C1 segment of cervical spinal cord (tissue), 14 donors: Measurements from ENCODE around the gene LAMC1.
A peak's percentile ranks its signal among the peaks of the same experiment; 100 is the strongest.
"Not testable (repeated sequence)": the region's sequence is repeated elsewhere in the genome, so short reads cannot be mapped to it uniquely, and the experiment has no call there.

Experiments used
- DNase-seq, 14 donors: peaks; one replicate each; lab custom pipeline; 2025; lab: John Stamatoyannopoulos, UW

LAMC1 gene

DNA sequence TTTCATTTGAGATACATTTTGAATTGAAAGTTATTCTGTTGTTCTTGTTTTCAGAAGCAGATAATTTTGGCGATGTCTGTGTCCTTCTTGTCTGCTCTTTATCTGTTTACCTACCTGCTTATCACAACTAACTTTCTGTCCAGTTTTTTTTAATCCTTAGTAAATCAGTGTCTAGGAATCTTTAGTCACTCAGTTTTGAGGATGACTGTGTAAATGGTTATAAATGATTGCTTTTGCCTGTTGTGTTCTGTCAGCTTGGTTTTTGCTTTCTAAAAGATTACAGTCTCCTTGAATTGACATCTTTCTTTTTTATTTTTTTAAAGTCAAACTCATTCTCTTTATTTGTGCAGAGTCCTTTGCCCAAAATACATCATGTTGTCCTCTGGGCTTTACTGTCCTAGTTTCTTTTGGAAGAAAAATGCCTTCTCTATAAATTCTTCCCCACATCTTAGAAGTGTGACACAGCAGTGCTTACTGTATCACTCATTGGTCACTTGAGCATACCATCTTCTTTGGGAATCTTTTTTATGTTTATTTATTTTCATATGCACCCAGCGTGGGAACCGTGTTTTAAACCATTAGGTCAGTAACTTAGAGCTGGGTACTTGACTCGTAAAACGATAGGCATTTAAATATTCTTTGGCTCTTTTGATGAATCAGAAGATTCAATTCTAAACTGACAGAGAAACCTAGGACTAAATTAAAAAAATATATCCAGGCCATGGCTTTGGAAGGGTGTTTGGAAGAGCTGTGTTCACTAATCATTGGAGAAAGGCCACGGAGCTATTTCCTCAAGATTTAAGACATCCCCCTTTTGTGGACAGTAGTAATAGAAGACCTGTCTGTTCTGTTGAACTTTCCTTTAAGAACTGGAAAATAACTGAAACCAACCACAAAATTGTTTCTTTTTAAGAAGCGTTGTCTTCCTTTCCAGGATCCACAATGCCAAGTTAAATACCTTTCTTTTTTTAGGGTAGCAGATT, 20.9 kb downstream of the LAMC1 start:
- DNase-seq = no peak

DNA sequence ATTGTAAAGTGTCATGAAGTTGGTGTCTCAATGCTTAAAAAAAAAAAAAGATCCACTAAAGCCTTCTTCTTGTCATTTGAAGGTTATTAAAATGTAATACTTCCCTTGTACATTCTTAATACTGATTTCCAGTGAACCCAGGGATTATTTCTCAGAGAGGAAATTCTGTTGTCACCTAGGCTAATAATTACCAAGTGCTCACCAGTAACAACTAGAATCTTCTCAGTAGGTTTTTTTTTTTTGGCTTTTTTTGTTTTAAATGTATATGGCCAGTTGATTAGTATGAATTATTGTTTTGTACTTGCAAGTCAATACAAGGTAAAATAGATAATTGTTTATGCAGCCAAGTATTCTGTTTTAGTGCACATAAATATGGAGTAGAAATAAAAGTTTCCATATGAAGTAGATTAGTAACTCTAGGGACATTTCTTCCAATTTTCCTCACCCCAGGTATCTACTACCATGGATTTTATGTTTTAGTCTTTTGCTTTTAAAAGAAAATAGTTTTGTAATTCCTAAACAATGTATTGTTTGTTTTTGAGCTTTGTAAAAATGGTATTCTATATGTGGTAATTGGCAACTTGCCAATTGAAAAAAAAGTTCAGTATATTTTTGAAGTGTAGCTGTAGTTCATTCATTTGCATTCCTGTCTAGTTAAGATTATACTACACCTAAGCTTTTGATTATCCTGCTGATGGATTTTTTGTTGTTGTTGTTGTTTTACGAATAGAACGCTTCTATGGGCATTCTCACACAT, 21.9 kb downstream of the LAMC1 start:
- DNase-seq = no peak

DNA sequence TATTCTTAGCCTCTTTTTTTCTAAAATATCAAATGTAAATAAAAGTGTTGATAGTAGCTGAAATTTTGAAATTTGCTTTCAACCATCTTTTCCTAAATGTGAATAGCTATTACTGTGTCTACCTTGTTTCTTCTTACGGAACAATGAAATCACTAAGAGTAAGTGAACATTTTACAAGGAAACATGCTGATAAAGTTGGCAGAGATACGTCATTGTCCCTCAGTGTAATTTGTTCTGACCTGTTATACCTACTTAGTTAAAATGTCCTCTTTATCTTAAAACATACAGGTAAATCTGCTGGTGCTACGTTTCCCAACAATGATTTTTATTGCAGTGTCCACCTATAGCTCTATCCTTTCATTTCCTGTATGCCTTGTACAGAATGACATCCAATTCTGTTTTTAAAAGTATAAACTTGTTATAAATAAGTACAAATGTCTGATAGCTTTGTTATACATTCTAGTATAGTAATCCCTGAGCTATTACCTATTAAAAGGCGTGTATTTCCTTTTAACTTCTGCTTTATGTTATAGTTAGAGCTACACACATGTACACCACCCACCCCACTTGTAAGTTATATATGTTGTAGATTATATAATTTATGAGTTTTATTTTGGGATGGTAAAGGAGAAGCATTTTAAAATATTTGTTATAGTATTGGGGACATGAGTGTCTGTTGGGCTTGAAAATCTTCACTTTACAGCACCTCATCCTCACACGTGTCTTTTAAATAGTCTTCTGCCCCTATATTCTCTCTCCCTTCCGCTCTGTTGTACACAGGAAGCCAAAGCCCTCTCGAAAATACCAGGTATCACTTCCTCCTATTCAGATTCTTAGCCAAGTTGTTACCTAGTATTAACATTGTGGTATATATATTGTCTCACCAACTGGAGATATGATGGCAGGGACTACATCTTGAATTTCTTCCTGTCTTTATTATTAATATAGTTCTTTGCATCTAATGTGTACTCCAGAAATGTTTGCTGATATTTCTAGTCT, 25.2 kb downstream of the LAMC1 start:
- DNase-seq = no peak

DNA sequence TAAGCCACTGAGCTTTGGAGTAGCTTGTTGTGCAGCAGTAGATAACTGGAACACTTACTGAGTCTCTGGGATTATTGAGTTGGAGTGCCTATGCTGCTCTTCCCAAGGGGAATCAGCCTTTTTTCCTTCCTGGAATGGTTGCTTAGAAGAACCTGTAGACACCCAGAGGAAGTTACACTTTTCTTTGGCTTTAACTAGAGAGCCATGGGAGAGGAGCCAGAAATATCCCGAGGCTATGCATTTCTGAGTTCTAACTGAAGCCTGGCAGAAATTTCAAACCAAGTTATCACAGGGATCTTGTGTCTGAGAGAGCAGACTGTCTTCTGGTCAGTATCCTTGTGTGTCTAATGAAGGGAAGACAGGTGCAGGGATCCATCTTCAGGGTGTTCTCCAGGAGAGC, 28.3 kb downstream of the LAMC1 start:
- no peak for DNase-seq

DNA sequence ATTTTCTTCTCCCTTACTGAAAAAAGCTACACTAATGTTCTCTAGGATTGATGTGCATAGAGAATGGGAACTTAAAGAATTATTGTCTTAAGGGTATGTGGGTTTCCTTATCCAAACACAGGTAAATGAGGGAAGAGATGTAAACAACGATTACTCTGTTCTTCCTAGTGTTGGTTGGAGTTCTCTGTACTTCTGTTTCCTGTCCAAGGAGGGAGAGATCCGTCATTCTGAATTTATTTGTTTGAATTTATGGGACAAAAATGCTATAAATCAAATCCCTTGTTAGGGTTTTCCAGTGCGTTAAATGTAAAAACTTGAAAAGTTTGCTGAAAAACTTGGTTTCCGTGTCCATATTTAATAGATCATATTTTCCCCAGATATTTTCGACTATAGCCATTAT, 29.6 kb downstream of the LAMC1 start:
- no peak for DNase-seq

DNA sequence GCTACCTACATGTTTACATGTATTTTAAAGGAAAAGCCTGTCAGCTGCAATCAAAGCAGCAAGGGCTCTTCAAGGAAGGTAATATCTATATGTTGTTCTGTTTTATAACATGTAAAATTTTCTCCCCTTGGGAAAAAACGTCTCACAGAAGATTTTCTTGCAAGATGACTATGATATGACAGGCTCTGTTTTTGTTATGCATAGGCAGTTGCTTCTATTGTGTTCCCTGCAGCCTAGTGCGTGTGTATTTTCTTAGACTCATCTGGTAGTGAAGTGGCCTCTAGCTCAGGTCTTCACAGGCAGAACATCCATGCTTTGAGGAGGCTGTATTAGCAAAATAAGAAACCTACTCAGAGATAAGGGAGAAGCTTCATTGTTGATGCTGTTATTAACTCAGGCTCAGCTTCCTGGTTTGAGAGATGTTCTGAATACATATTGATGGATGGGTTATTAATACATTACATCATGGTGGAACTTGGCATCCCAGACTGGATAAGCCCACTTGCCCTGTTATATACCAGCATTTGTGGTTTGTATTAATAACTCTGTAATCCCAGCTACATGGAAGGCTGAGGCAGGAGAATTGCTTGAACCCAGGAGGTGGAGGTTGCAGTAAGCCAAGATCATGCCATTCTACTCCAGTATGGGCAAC, 35.8 kb downstream of the LAMC1 start:
- no peak for DNase-seq

DNA sequence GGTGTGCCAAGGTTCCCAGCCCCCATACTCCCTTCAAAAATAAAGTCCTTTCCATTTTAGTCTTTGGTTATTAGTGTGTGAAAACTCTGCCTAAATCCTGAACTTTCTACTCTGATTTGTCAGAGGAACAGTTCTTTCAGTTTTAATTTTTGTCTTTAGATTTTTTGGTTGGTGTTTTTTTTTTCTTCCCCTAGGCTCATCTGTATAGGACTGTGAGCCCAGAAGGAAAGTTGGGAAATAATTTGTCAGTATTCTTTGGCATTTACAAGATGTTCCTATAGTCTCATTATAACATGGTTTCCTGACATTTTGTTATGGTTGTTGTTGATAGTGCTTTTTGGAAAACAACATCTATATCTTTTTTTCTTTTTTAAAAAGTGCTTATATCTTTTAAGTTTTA, 38.0 kb downstream of the LAMC1 start:
- DNase-seq = no peak

DNA sequence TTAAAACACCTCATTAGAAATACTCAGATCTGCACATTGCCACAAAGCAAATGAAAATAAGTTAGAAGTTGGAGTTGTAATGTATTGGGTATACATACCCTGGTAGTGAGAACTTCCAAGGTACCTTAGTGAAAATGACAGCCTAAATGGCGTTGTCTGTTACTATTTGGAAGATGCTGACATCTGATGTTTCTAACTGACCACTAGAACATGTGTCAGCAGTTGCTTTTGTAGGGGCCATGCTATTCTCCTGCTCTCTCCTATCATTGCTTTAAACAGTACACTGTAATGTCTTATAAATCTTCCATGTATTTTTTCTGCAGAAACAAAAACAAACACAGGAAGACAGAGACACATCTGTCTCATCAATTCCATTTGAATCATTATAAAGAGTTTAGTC, 40.1 kb downstream of the LAMC1 start:
- no peak for DNase-seq

DNA sequence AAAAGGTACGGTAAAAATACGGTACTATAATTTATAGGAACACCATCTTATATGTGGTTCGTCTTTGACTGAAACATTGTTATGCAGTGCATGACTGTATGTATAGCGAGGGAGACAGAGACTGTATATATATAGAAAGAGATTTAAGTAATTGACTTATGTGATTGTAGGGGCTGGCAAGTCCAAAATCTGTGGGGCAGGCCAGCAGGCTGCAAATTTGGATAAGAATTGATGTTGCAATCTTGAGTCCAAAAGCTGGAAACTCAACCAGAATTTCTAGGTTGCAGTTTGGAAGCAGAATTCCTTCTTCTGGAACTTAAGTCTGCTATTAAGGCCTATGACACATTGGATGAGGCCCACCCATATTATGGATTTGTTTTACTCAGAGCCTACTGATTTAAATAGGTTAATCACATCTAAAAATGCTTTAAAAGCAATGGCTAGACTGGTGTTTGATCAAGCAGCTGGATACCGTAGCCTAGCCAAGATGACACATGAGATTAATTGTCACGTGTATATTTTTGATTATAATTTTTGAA, 42.0 kb downstream of the LAMC1 start:
- DNase-seq = no peak

DNA sequence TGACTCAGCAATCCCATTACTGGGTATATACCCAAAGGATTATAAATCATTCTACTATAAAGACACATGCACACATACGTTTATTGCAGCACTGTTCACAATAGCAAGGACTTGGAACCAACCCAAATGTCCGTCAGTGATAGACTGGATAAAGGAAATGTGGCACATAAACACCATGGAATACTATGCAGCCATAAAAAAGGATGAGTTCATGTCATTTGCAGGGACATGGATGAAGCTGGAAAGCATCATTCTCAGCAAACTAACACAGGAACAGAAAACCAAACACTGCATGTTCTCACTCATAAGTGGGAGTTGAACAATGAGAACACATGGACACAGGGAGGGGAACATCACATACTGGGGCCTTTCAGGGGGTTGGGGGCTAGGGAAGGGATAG, 43.2 kb downstream of the LAMC1 start:
- DNase-seq = not testable (repeated sequence)

DNA sequence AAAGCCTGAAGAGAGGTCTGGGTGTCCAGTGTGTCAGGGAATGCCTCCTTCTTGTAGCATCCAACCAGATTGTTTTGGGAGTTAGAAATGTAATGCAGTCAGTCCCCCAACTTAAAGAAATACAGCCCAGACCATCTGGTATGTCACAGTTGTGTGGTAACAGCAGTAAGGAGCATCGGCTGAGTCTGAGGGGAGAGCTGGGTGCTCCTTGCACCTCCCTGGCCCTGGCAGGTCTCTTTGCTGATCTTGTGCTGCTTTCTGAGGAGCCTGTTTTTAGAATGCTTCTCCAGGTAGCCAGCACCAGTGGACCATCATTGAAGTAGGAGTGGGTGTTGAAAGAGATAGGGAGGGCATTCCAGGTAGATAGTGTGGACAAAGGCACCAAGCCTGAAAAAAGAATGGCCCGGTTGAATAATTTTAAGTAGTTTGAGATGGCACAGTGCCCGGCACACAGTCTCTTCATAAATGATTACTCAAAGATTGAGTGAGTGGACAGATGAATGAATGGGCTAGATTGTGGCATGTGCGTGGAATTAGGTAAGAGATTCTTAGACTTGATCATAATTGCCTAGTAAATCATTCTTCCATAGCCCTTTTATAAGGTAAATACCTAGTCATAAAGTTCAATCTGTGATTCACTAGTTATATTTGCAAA, 46.5 kb downstream of the LAMC1 start:
- DNase-seq = no peak

DNA sequence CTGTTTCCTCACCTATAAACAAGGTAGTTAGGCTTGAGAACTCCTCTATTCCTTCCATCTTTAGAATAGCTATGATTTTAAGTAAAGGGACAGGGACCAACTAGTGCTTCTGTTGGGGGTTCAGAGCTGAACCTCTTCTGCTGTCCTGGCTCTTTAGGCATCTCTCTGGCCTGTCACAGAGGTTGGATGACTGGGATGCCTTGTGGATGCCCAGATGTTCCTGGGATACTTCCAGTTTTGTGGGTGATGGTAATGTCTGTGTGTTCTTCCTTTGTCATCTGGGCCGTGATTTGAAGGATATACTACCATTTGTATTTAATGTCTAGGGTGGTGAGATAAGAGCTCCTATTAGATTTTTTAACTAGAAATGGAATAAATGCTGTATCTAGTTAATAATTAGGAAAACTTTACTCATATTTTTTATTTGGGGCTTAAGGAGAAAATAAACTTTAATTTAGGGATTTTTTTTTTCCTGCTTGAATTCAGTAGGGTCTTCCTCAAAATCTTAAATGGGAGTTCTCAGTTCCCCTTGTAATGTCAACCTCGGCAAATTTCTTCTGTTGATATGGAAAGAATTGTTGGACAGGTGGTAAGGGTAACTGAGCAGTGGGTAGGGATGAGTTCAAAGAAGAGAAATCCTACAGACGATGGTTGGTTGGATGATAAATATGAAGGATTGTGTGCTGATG, 47.2 kb downstream of the LAMC1 start:
- DNase-seq = no peak

DNA sequence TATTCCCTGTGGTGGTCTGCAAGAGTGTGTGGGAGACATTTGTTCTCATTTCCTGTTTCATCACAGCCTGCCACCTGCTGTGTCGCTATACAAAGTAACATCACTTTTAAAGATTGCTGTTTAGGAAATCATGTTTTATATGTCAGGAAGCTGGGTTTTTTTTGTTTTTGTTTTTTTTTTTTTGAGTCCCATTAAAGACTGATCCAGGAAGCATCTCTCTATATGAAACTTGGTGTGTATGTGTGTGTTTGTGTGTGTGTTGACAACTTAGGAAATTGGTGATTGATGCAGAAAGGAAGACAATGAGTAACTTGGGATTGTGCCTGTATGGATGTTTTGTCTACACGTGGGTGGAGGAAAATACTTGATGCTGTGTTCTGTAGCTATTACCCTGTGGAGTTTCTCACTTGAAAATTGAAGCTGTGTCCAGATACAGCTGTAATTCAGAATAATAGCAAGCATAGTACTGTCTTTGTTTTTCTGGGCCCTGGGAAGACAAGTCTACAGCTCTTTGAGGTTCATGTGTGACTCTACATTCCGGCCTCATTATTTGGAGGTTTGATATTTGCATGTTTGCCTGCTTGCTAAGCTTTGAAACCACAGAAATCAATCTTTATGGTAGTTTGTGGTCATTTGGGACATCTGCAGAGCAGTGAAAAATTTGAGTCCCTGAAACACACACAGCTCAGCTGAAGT, 47.9 kb downstream of the LAMC1 start:
- peak in 1 of 14 donors; percentile 46 for DNase-seq

DNA sequence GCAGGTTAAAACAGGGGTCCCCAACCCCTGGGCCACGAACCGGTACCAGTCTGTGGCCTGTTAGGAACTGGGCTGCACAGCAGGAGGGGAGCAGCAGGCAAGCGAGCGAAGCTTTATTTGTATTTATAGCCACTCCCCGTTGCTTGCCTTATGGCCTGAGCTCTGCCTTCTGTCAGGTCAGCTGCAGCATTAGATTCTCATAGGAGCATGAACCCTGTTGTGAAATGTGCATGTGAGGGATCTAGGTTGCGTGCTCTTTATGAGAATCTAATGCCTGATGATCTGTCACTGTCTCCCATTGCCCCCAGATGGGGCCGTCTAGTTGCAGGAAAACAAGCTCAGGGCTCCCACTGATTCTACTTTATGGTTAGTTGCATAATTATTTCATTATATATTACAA, 49.4 kb downstream of the LAMC1 start:
- peak in 1 of 14 donors; percentile 52 for DNase-seq

DNA sequence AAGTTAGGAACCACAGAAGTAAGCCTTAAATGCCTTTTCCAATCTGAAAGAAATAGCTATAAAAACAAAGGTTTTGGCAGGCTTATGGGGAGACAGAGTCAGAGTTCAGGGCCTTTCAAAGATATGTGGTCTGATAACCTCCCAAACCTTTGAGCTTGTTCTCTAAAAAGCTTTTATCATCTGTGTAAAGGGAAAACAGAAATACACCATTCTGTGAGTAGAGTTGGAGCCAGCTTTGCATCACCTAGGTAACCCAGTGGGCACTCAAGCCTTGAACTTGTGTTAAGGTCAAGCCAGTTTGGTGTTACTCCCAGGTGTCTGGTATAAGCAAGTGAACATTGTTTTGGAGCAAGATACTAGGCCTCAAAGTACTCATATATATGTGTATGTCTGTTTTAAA, 50.1 kb downstream of the LAMC1 start:
- DNase-seq = no peak

DNA sequence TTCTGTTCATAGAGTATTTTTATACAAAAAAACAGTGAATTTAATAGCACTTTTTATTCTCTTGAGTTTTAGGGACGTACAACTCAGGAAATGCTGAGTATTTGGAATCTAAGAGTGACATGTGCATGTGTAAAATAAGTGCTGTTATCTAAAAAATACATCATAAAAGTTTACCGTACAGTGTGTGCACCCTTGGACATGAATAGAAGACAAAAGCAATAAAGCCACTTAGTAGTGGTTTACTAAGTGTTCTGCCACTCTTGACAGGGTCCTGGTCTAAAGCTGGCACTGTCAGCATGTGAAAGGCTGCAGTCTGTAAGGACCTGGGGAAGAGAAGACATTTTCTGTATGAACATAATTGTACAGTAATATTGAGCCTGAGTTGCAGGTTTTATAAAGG, 51.0 kb downstream of the LAMC1 start:
- DNase-seq = no peak

DNA sequence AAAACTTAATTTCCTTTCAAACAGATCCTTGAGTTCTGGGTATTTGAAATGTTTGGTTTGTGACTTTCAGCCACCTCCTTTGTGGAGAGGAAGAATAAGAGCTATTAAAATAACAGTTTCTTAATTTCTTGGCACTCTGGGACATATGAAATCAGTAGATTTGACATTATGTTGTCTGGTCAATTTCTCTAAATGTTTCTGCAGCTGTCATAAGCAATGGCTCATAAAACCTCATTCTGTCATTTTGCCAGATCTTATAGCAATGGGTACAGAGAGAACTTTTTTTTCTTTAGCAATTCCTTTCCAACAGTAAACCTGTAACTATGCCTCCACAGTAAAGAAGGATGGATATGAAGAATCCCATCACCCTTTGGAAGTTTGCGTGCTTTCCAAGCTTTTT, 52.6 kb downstream of the LAMC1 start:
- DNase-seq = no peak

DNA sequence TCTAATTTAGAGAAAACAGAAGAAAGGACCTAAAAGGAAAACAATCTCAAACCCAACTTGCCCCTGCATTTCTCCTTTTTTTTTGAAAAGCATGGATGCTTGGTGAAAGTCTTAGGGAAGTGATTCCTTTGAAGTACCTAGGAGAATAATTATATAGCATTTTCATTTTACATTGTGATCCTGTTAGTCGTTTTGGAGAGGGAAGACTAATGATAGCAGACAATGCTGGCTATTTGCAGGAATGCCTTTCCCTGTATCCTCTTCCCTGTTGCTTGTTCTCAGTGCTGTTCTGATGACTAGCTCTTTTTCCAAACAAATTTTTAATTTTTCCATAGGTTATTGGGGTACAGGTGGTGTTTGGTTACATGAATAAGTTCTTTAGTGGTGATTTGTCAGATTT, 53.9 kb downstream of the LAMC1 start:
- no peak for DNase-seq
